Mucosa of gallbladder (tissue), 1 donor: ENCODE results near the gene BCAN. TPM values are rescaled to one million over a fixed set of nuclear protein-coding genes. Genes with fewer than 3 reads are reported as not detected.
"Not testable (repeated sequence)": the region's sequence is repeated elsewhere in the genome, so short reads cannot be mapped to it uniquely, and the experiment has no call there.

Experiments used
- DNase-seq: peaks from one replicate; pipeline ENCODE4 v3.0.0-alpha.2; 2020; ENCODE audit warnings: low spot score
- total RNA-seq: library from RNA; stranded (reverse); gene quantifications from one replicate; pipeline ENCODE4 v1.2.1, GENCODE V29; 2021
- donor health status: DM: no; HTN: no; CAD: no.

BCAN gene, protein sequence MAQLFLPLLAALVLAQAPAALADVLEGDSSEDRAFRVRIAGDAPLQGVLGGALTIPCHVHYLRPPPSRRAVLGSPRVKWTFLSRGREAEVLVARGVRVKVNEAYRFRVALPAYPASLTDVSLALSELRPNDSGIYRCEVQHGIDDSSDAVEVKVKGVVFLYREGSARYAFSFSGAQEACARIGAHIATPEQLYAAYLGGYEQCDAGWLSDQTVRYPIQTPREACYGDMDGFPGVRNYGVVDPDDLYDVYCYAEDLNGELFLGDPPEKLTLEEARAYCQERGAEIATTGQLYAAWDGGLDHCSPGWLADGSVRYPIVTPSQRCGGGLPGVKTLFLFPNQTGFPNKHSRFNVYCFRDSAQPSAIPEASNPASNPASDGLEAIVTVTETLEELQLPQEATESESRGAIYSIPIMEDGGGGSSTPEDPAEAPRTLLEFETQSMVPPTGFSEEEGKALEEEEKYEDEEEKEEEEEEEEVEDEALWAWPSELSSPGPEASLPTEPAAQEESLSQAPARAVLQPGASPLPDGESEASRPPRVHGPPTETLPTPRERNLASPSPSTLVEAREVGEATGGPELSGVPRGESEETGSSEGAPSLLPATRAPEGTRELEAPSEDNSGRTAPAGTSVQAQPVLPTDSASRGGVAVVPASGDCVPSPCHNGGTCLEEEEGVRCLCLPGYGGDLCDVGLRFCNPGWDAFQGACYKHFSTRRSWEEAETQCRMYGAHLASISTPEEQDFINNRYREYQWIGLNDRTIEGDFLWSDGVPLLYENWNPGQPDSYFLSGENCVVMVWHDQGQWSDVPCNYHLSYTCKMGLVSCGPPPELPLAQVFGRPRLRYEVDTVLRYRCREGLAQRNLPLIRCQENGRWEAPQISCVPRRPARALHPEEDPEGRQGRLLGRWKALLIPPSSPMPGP
- 0.52 TPM for total RNA-seq

GRCh38 chr1:156641761-156642264, at the start of gene BCAN:
Gene BCAN, plus strand, starts transcription at chr1:156642117. Its CDS starts 3,938 bp downstream, at chr1:156646055.
- no peak for DNase-seq

GRCh38 chr1:156592158-156592909, 49.6 kb upstream of the BCAN start:
- no peak for DNase-seq

GRCh38 chr1:156592910-156593660, 48.8 kb upstream of the BCAN start:
- DNase-seq = no peak

GRCh38 chr1:156593661-156593989, 48.3 kb upstream of the BCAN start:
- DNase-seq = no peak

- no peak for DNase-seq
These were observed 47.7 kb upstream of the BCAN start for GRCh38 chr1:156594190-156594589.

DNA sequence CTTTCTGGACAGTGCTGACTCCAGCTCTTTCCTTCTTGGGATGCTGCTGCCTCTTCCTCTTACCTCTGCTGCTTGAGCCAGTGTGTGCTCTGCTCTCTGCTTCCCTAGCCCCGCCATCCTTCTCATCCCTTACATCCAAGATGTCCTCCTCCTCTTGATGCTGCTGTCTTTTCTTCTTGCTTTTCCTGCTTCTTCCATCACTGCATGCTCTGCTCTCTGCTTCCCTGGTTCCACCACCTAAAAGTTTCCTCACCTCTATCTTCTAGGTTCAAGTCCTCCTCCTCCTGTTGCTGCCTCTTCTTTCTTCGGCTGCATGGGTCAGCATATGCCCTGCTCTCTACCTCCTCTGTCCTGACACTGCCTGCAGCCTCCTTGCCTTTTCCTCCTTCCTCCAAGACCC, 46.9 kb upstream of the BCAN start:
- no peak for DNase-seq

- DNase-seq = no peak
These were observed 45.5 kb upstream of the BCAN start for GRCh38 chr1:156596426-156596825.

- DNase-seq = no peak
These were observed 43.8 kb upstream of the BCAN start for GRCh38 chr1:156598125-156598524.

DNA sequence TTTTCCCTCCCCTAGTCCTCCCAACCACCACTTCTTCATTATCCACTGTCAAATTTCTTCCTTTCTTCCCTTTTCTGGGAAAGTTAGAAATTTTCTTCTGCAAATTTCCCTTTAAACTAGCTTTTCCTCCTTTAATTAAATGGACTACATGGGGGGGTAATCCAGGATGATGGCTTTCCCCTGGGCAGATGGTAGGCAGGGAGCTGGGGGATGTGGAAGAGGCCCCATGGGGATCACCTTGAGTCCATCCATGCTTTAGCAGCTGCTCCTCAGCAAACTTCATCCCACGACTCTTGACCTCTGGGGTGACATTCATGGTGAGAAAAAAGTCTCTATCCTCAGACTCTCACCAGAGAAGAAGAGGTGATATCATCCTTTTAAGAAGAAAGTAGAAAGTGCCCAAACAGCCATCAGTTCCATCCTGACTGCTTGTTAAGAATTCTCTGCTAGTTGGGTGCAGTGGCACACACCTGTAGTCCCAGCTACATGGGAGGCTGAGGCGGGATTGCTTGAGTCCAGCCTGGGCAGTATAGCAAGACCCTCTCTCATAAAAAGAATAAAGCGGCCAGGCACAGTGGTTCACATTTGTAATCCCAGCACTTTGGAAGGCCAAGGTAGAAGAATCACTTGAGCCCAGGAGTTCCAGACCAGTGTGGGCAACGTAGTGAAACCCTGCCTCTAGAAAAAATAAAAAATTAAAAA, 43.0 kb upstream of the BCAN start:
- no peak for DNase-seq

GRCh38 chr1:156599811-156600210, 42.1 kb upstream of the BCAN start:
- DNase-seq = no peak

GRCh38 chr1:156600733-156601121, 41.2 kb upstream of the BCAN start:
- DNase-seq = no peak

GRCh38 chr1:156601122-156601830, 40.6 kb upstream of the BCAN start, which contains the start of gene GPATCH4:
Gene GPATCH4, minus strand, starts transcription at chr1:156601479.
- peak; percentile 79 for DNase-seq

DNA sequence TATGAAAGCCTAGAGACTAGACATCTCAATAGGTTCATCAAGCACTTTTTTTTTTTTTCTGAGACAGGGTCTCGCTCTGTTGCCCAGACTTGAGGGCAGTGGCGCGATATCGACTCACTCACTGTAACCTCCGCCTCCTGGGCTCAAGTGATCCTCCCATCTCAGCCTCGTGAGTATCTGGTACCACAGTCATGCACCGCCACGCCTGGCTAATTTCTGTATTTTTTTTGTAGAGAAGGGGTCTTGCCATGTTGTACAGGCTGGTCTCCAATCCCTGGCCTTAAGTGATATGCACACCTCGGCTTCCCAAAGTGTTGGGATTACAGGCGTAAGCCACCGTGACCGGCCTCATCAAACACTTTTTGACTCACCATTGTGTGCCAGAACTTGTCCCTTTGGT, 40.0 kb upstream of the BCAN start:
- no peak for DNase-seq

DNA sequence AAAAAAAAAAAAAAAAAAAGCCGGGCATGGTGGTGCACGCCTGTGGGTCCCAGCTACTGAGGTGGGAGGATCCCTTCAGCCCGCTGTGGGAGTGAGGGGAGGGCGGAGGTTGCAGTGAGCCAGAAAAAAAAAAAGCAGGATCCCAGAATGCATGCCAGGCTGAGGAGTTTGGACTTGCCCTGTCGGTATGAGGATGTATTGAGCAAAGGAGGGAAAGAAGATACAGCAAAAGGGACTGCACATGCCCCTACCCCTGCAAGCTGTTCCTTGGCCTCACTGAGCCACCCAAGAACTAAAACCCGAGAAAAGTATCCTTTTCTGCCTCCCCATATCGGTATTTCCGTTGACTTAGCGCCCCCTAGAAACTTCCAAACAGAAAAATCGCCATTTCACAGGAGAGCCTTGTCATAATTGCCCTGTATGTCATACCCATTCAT, 39.3 kb upstream of the BCAN start:
- DNase-seq = no peak

GRCh38 chr1:156607344-156607743, 34.6 kb upstream of the BCAN start:
- DNase-seq = not testable (repeated sequence)

GRCh38 chr1:156608036-156608674, 33.8 kb upstream of the BCAN start:
- peak; percentile 65 for DNase-seq

GRCh38 chr1:156608981-156609380, 32.9 kb upstream of the BCAN start:
- no peak for DNase-seq

DNA sequence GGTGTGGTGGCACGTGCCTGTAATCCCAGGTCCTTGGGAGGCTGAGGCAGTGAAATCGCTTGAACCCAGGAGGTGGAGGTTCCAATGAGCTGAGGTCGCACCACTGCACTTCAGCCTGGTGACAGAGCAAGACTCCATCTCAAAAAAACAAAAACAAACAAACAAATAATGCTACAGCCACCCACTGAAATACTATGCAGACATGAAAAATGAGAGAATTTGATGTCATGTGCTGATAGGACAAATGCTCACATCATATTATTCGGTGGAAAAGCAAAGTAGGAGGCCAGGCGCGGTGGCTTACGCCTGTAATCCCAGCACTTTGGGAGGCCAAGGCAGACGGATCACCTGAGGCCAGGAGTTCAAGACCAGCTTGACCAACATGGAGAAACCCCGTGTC, 31.8 kb upstream of the BCAN start:
- not testable (repeated sequence) for DNase-seq

- DNase-seq = no peak
These were observed 29.3 kb upstream of the BCAN start for GRCh38 chr1:156612666-156613065.
